VCaP (cell line): Measurements from ENCODE around the gene DACH2.

Source experiments
- H3K27ac ChIP-seq: fragments of 450-650 bp; 2 replicates; pipeline ENCODE4 v1.5.1; 2017
- TF ChIP-seq, protein P1 (sequence below): fragments of 450-650 bp; conservative IDR thresholded peaks from 2 replicates; pipeline ENCODE4 v1.5.1; 2017; ENCODE audit warnings: mild to moderate bottlenecking, moderate library complexity

Gene DACH2

DNA sequence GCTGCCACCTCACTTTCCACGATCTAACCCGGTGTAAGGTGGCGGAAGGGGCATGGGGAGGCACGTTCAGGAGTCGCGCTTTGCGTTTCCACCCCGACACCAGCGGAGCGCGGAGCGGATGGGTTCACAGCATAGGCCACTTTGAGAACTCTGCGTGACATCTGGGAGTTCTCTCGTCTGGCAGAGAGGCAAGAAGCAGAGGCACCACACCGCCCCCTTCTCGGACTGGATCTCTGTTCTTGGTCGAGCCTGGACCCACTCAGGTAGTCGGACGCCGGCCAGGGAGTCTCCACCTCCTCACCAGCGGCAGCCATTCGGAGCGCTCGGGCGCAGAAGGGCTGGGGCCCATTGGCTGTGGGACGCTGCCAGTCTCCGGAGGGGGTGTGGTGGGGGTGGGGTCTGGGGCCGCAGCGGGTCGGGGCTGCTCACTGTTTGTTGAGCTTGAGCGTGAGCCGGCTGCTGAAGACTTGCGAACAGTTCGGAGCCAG is at the start of gene DACH2:
Gene DACH2 (plus strand): TSS at position 428 of the 488 bp plus-strand sequence.
- TF ChIP-seq, protein P1, sequence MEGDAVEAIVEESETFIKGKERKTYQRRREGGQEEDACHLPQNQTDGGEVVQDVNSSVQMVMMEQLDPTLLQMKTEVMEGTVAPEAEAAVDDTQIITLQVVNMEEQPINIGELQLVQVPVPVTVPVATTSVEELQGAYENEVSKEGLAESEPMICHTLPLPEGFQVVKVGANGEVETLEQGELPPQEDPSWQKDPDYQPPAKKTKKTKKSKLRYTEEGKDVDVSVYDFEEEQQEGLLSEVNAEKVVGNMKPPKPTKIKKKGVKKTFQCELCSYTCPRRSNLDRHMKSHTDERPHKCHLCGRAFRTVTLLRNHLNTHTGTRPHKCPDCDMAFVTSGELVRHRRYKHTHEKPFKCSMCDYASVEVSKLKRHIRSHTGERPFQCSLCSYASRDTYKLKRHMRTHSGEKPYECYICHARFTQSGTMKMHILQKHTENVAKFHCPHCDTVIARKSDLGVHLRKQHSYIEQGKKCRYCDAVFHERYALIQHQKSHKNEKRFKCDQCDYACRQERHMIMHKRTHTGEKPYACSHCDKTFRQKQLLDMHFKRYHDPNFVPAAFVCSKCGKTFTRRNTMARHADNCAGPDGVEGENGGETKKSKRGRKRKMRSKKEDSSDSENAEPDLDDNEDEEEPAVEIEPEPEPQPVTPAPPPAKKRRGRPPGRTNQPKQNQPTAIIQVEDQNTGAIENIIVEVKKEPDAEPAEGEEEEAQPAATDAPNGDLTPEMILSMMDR, result no peak
- no peak within 1 kb of the TSS for H3K27ac ChIP-seq

DNA sequence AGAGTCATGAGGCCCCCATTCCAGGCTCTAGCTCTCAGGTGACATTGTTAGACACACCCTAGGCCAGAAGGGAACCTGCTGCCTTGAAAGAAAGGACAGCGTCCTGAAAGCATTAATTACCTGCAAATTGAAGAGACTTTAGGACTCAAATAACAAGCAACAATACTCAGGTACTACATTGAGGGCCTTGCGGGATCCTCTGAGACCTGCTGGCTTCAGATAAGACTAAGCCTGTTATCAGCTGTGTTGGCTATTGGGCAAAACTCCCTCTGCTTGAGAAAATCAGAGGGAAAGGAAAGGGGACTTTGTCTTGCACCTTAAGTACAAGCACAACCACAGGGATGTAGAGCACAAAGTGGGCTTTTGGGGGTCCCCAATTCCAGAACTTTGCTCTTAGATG is 45.9 kb upstream of the DACH2 start:
- TF ChIP-seq, protein P1, result no peak
- H3K27ac ChIP-seq, result no peak overlapping the region

DNA sequence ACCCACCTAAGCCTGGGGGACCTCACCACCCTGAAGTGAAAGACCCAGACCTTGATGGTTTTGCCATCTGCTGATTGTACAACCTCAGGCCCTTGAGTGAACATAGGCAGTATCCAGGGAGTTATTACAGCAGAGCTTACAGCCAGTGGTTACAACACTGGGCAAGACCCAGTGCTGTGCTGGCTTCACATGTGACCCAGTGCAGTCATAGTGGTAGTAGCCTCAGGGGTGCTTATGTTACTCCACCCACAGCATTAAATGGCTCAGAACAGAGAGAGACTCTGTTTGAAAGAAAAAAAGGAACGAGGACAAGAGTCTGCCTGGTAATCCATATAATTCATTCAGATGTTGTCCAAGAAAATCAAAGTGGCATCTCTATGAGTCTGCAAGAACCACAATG is 45.2 kb upstream of the DACH2 start:
- TF ChIP-seq, protein P1, result no peak
- H3K27ac ChIP-seq, result no peak overlapping the region

DNA sequence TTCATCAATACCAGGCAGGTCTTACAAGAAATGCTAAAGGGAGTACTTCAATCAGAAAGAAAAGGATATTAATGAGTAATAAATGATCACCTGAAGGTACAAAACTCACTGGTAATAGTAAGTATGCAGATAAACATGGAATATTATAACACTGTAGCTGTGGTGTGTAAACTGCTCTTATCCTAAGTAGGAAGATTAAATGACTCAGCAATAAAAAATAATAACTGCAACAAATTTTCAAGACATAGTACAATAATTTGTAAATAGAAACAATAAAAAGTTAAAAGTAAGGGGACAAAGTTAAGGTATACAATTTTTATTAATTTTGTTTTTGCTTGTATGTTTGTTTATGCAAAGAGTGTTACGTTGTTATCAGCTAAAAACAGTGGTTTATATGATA is 43.7 kb upstream of the DACH2 start:
- TF ChIP-seq, protein P1, result no peak

DNA sequence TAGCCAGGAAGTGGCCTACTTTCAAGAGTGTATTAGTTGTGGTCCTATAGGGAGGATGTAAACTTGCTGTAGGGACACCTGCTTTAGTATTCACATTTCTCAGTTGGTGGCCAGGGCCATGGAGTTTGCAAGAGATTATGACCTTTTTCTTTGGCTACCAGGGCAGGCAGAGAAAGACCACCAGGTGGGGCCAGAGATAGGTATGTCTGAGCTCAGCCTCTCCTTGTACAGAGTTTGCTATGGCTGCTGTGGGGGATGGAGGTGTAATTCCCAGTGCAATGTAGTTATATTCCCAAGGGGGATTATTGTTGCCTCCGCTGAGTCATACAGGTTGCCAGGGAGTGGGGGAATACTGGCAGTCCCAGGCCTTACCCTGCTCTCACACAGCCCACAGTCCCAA is 26.3 kb upstream of the DACH2 start:
- TF ChIP-seq, protein P1, result no peak
- no peak overlapping the region for H3K27ac ChIP-seq

More for the DNA sequence above, 43.7 kb upstream of the DACH2 start:
- H3K27ac ChIP-seq, result no peak overlapping the region

DNA sequence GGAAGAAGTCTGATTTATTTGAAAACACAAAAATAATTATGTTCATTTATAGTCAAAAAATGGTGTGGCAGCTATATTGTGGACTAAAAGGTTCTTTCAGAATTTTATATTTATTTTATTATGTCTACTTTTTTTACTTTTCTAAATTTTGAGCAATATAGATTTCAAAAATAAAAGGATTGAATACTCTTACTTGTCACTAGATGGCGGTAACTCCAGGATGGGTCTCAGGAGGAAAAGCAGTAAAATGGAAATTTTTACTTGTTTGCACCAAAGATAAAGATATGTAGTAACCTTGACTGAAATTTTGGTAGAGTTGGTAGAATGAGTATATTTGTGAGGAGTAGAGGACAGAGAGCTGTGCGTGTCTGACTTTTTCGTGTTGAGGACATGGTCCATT is 14.5 kb upstream of the DACH2 start:
- TF ChIP-seq, protein P1, result peak; percentile 76

DNA sequence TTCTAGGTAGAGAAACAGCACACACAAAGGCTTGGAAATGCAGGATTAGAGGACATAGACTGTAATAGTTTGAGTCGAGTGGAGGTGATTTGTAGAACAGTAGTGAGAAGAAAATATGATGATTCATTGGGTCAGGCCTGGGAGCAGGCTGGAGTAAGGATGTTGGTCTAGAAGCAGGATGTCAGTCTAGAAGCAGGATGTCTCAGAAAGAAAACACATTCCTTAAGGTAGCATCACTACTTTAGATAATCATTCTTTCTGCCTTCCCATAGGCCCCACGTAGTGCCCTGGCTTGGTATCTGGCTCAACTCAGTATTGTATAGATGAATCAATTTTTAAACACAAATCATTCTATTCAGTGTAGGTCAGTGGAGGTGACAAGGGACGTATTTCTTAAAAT is 11.2 kb upstream of the DACH2 start:
- TF ChIP-seq, protein P1, result no peak
- H3K27ac ChIP-seq, result no peak overlapping the region

More for the DNA sequence above, 14.5 kb upstream of the DACH2 start:
- no peak overlapping the region for H3K27ac ChIP-seq
